Measurements from ENCODE around the gene IRAK2.
A peak's percentile ranks its signal among the peaks of the same experiment; 100 is the strongest.

The IRAK2 gene

DNA sequence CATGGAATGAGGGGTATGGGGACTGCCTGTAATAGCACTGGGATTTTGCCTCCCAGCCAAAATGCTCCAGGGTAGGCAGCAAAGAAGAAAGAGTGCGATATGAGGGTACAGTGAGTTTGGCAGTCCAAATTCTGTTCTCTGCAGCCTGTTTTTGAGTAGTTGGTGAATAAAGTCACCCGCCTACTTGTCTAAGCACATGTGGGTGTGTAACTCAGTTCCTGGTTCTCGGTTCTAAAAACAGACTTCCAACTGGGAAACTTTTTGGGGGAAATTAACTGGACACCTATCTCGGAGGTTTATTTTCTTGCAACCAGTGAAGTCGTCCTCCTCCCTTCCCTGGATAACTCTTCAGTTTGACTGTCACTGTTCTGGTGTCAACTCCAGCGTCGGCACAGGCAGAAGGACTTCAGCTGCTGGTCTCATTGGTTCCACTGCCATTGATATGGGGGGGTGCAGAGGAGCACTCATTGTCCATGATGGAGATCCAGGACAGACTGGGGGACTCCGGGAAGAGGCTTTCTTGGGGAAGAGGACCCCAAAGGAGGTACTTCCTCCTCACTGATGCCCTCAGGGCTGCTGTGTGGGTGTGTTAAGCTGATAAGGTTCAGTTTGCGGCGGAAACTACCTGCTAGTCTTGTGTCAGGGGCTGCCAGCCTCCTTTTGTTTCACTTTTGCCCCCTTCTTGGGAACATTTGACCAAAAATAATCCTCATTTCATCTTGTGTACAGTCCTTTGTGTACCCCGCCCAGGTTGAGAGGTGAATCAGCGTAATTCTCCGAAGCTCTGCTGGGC lies 114.9 kb downstream of the IRAK2 start:
- no peak for DNase-seq

DNA sequence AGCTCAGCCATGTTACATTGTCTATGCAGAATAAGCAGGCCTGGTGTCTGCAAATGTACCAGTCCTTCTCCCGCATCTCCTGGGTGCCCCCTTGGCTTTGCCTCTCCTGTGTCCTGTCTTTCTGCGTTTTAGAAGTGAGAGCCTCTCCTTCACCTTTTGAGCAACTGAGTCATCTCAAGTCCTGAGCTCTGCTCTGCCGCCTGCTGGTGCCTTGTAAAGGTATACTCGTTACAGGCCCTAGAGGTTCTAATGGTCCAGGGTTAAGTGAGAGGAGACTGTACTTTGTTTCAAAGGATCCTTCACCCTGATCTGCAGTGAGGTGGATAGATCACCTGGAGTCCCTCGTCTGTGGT lies 115.4 kb downstream of the IRAK2 start:
- no peak for DNase-seq

DNA sequence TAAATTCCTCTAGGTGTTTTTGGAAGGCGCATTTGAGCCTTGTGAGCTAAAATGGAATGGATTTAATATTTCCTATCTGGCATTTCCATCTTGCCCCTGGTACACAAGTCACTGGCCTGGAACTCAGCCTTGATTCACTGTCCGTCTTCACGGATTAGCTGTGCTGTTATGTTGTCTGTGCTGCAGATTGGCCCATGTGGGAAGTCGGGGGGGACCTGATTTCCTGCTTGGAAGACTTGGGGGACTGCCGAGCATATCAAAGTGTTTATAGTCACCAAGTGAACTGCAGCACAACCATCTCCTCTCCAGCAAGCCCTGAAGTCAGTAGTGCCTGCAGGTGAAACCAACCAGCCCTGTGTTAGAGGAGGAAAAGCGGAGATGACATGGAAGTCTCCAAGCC lies 115.9 kb downstream of the IRAK2 start:
- DNase-seq = no peak

DNA sequence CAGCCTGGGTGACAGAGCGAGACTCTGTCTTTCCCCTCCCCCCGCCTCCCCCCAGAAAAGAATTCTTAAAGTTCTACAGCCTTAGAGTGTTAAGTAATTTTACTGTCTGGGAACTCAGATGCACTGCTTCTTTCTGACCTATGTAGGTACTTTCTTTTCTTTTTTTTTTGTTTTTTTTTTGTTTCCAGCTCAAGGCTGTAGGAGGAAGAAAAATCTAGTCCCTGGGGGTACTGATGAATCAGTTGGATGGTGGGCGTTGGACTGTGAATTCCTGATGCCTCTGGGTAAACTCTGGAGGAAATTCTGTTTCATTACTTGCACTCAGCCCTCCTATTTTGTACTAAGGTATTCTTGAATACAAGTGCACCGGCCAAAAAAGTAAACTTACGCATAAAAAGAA lies 117.2 kb downstream of the IRAK2 start:
- no peak for DNase-seq

DNA sequence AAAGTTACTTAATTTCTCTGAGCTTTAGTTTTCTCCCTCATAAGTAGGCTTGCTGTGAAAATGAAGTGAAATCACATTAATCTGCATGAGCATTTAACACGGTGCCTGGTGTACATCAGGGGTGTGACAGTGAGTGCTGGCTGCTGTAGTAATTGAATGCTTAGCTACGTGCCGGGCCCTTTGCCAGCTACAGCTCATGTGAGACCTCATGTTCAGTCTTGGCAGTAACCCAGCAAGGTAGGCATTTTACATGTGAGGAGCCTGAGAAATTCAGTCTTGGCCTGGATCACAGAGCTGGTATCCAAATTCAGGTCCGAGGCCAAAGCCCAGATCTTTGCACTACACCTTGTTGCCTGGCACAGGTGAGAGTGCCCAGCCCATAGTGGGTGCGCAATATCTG lies 118.9 kb downstream of the IRAK2 start:
- no peak for DNase-seq

DNA sequence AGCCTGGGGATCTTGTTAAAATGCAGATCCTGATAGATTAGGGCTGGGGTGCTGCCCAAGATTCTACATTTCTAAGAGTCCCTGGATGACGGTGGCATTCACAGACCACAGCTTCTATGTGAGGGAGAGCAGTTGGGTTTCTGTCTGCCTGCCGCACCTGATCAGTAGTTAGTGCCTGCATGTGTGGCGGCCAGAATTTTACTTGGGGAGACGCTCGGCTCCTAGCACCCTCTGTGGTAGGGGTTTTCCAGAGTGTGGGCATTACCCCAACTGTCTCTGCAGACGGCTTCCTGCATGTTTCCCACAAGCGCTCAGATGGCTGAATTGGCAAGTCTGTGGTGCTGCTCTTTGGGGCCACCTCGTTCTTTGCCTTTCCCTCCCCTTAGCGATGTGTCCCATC lies 119.8 kb downstream of the IRAK2 start:
- no peak for DNase-seq

DNA sequence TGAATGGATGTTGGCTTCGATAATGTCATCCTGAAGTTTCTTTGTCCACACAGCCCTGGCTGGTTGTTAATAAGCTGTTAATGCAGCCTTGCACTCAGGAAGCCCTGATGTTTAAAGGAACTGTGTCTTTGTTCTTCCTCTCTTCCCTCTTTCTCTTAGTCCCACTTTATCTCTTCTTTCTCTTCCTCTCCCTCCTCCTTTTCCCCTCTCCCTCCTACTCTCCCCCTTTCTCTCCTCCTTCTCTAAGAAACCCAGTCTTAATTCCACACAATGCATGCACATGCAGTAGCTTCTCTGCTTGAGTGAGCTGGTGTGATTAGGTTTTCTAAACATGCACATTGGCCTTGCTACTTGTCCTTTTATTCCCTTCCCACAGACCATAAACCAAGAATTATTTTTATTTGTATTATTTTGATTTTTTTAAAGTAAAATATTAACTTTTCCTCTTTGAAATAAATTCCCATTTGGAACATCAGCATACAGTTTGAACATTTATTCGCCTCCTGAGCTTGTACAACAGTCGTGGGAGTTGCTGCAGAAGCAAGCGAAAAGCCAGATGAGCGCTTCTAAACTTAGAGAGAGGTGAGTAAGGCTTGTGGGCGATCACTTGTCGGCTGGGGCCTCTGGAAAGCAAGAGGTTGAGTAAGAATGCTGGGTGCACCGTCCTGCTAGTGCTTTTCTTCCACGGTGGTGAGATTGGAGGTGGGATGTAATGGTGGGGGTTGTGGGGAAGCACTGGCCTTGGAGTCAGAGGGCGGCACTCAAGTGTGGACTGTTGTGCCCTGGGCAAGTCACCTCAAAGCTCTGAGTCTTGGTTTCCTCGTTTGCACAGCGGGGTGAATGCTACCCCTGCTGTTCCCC lies 120.8 kb downstream of the IRAK2 start:
- DNase-seq = peak in 3 of 51 donors; percentile 11 to 41 (median 15)

DNA sequence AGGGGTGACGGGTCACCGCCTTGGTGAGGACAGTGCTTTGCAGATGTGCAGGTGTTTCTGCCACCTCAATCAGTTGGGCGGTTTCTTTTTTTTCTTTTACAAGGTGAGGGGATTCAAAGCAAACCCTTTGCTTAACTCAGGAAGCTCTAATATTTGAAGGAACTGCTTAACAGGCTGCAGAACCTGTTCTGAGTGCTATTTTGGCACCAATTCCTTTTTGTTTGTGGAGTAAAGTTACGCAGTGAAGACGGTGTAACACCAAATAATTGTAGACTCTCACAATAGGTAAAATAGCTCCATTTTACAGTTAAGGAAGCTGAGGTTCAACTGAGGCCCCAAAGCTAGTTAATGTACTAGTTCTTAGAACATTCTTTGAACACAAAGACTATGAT lies 121.4 kb downstream of the IRAK2 start:
- no peak for DNase-seq

DNA sequence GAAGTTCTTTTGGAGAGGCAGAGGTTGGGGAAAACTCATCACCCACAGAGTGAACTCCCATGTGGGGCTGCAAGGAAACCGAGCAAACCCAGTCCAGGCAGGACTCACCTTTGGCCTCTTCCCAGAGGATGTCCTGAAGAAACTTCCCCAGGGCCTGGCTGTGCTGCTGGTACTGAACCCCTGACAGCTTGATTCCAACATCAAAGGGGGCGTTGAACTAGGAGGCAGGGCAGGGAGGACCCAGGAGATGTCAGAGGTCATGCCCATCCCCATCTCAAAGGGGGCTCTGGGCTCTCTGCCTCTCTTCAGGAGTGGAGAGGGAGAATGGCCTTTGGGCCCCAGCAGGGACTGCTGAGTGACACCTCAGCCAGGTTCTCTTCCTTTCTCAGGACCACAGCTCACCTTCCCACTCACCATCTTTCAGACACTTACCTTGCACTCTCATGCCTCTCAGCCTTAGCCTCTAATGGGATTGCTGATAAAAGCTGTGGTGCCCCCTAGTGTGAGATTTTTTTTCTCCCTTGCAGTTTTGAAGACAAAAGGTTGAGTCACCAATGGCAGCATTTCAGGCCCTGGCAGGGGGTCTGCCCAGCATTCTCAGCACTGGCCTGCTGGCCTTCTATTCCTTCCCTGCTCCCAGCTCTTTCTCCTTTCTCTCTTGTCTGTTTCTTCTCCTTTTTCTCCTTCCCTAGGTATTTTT lies 122.0 kb downstream of the IRAK2 start:
- DNase-seq = peak in 20 of 51 donors; percentile 4 to 65 (median 30)

DNA sequence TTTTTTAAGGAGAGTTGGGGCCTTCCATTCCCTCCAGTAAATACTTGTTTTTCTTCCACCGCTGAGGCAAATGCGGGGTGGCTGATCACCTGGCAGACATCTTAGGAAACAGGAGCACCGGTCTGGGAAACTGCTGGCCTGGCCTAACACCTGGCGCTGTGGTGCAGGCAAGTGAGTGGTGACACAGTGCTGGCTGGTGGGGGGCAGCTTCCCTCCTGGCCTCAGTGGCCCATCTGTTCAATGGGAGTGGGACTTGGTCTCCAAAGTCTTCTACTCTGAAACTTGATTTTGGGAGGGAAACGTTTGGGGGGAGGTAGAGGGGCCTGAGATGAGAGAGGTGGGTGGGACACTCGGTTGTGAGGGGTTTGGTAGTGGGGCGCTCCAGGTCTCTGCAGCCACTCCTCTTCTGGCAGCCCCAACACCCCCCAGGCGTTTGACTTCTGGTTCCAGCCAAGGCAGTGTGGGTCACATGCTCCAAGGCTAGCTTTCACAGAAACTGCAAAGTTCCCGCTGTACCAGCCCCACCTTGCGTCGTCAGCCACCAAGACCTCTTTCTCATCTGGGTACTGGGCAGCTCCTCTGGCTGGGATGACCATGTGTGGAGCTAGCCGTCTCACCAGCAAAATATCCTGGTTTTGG lies 123.3 kb downstream of the IRAK2 start:
- no peak for DNase-seq

DNA sequence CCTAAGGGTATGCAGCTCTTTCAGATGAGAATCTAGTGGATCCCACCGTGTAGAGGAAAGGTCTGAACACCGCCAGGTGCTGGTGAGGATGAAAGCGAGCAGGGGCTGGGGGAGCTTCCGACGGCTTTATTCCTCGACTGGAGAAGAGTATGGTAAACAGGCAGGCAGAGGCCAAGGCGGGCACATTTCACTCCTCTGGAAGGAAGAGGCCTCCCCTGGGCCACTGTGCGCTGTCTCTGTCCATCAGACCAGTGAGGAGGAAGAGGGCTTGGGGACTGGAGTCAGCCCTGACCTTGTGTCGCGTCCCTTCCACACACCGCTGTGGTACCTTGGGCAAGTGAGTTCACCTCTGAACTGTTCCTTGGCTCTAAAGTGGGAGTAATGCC lies 123.8 kb downstream of the IRAK2 start:
- DNase-seq = no peak

DNA sequence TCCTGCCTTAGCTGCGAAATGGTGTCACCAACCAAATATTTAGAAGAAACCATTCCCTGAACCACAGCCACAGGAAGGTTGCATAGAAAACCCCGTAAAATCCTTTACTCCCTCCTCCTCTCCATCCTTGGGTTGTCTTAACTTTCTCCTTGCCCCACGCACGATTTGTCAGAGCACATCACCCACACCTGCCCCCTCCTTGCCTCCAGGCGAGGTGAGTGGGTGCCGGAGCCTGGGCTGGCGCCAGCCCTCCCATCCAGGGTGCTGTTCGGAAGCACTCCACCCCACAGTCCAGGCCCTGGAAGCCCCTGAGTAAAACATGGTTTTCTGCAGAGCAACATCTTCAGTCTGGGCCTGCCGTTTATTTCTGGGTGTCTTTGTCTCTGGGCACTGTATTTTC lies 124.4 kb downstream of the IRAK2 start:
- DNase-seq = no peak

DNA sequence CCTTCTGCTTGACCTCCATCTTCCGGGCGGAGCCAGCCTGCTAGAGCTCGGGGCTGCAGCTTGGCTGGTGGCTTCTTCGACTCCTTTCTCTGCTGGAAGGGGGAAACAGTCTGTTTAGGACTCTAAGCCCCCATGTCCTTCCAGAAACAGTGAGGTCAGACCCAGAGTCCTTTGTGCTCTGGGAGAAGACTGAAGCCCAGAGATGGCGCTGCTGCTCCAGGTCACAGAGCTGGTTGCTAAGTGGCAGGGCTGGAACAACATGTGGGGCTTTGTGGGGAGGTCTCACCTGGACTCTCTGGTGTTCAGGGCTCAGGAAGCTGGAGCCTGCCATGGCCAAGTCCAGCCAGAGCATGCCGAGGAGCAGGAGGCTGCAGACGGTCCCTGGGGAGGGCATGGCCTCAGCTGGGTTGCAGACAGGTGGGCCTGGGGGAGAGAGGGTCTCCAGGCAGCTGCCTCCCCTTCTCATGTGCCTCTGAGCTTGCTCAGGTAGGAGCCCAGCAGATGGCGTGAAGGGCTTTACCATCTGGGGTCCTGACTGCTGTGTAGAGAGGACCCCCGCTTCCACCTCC lies 125.2 kb downstream of the IRAK2 start:
- DNase-seq = no peak

DNA sequence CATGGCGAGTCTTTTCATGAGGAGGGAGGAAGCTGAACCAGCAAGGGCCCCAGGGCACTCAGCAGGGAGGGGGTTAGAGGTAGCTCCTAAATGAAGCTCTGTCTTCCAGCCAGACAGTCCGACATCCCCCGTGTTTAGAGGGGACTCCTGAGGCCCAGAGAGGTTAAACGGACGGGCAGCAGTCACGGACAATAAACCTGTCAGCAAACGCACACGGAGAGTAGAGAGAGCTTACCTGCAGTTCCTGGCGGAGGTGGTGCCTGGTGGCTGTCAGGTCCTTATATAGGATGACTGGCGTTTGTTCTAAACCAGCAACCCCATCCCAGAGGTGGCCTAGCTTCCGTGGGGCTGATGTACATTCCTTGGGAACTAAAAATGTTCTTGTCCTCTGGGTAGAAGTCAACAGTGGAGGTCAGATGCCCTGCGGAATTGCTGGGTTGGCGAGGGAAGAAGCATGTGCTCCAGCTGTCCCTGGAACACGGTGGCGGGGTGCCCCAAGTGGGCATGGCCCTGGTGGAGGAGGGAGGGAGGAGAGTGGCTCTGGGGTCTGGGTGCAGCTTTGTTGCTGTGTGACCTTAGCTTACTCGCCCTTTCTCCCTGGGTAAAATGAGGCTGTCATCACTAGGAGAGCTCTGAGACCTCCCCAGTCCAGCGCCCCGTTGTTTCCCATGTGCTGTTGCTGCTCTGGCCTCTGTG lies 125.9 kb downstream of the IRAK2 start:
- DNase-seq = no peak

DNA sequence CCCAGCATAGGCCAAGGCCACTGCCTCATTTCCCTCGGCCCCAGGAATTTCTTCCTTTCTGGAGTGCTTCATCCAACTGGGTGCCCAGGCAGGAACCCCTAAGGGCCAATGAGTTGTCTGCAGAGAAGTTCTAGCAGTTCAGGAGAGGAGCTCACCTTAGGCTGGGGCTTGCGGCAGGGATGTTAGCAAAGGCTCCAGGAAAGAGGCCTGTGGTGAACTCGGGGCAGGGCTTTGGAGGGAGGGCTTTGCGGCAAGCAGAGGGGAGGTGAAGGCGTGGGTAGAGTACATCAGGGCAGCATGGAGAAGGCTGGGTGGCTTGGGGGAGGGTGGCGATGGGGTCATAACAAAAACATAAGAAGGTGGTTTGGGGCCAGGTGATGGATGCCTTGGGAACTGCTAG lies 126.9 kb downstream of the IRAK2 start:
- DNase-seq = no peak

DNA sequence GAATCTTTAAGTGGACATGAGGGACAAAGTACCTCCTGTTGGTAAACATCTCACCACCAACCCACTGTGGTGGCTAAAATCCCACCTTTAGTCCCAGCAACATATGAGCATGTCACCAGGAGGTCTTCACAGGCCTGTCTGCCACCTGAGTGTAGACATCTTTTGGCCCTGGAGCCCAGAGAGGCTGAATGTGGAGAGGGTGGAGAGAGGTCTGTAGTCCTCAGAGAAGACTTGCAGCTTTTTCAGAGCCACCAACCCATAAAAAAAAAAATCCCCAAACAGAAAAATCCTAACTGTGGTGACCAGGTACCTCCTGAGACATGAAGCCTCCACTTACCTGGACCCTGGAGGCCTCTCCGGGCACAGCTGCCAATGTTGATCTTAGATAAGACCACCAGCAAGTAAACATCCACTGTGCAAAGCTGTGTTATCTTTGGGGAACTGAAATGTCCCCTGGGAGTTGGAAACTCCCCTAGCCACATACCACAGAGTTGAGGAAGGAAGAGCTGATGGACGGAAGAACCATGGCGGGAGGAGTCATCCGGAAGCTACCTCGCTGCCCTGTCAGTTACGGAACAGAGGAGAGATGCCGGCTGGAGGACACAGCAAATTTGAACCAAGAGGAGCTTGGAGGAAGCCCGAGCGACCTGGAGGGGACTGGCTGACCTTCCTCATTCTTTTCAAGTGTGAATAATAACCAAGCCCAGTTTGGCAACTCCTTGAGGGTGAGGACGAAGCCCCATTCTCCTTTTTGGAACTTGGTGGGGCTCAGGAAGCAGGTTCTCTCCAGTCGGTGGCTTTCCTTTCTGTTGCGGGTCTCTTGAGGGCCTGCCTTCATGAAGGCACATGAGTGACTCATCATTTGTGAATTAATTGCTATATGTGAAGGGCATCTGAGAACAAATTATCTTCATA lies 128.0 kb downstream of the IRAK2 start, which contains the start of gene GHRL:
Gene GHRL (minus strand): TSS at position 443 of the 915 bp plus-strand sequence. CDS start 2,767 bp downstream, outside the sequence.
- peak in 1 of 51 donors; percentile 12 for DNase-seq

Measured in hypothalamus (tissue), 51 donors.